Kidney tubule cell (primary cell): ENCODE measurements around the gene ANTXRL.
"Not testable (repeated sequence)": the region's sequence is repeated elsewhere in the genome, so short reads cannot be mapped to it uniquely, and the experiment has no call there.

Experiments
- DNase-seq: peaks from one replicate; pipeline ENCODE4 v3.0.0-alpha.2; 2018; ENCODE audit warnings: low spot score

ANTXRL gene

GRCh38 chr10:46273506-46274477, 13.0 kb upstream of the ANTXRL start:
- no peak for DNase-seq

GRCh38 chr10:46277840-46278239, 9.0 kb upstream of the ANTXRL start:
- no peak for DNase-seq

GRCh38 chr10:46282421-46282831, 4.4 kb upstream of the ANTXRL start:
- not testable (repeated sequence) for DNase-seq

- DNase-seq: peak; percentile 56
These were observed 3.8 kb upstream of the ANTXRL start for GRCh38 chr10:46282842-46283574.

GRCh38 chr10:46283580-46284285, 3.1 kb upstream of the ANTXRL start:
- no peak for DNase-seq

- peak; percentile 73 for DNase-seq
These were observed 2.2 kb upstream of the ANTXRL start for GRCh38 chr10:46284286-46285229.

DNA sequence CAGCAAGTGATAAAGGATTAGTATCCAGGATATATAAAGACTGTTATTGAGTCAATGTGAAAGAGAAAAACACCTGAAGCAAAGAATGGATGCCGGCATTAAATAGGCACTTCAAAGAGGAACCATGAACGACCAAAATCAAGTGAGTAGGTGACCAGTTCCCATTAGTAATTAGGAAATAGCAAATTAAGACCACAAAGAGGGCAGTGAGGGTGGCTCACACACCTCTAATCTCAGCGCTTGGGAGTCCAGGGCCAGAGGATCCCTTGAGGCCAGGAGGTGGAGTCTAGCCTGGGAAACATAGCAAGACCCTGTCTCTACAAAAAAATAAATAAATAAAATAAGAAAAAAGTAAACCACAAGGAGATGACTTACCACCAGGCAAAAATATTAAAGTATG, 1.5 kb upstream of the ANTXRL start:
- no peak for DNase-seq

- DNase-seq: peak; percentile 4
These were observed 704 bp upstream of the ANTXRL start for GRCh38 chr10:46285966-46286620.

DNA sequence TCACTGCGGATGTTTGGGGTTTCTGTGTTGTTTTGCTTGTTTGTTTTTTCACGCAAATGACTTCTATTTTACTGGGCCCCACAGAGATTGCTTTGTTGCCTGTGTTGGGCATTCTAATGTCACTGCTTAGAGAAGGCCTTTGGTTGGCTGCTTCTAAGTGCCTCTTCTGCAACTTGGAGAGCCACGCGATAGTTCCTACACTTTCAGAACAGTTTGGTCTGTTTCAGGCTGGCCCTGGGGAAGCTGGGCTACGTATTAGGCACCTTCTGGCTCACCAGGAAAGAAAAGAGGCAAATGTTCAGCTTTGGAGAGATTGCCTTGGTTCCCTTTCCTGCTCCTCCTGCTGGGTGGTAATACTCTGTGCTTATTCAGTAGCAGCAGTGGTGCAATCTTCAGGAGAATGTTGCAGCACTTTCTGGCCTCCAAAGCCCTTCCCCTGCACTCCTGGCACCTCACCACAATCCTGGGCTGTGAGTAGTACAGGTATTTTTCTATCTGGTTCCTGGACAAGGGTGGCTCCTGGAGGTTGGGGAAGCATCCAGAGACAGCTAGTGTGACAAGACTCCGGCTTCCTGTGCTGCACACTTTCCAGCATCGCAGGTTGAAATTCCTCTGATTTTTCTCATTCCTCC, 1.2 kb downstream of the ANTXRL start:
- DNase-seq: peak; percentile 27

DNA sequence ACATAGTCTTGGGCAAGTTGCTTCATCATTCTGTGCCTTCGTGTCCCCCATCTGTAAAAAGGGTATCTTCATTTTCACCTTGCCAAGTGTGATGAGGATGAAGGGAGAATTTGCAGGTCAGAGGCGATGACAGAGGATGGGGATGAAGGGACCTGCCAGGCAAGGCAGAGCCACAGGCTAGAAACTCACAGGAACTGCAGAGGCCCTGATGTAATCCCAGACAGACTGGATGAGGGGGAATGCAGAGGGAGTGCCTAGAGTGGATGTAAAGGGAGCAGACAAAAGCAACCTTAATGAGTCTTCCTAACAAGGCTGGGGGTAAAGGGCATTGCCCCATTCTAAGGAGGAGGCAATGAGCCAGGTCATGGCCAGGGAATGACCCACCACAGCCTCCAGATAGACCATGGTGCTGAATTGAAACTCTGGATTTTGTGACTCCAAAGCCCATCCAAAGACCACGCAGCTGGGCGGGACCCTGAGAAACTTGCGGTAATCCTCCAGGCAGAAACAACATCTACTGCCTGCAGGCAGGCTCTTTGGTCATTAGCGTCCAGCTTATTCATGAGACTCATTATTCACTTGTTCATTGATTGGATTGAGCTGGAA, 1.9 kb downstream of the ANTXRL start:
- DNase-seq: no peak

- no peak for DNase-seq
These were observed 2.5 kb downstream of the ANTXRL start for GRCh38 chr10:46289209-46289810.

DNA sequence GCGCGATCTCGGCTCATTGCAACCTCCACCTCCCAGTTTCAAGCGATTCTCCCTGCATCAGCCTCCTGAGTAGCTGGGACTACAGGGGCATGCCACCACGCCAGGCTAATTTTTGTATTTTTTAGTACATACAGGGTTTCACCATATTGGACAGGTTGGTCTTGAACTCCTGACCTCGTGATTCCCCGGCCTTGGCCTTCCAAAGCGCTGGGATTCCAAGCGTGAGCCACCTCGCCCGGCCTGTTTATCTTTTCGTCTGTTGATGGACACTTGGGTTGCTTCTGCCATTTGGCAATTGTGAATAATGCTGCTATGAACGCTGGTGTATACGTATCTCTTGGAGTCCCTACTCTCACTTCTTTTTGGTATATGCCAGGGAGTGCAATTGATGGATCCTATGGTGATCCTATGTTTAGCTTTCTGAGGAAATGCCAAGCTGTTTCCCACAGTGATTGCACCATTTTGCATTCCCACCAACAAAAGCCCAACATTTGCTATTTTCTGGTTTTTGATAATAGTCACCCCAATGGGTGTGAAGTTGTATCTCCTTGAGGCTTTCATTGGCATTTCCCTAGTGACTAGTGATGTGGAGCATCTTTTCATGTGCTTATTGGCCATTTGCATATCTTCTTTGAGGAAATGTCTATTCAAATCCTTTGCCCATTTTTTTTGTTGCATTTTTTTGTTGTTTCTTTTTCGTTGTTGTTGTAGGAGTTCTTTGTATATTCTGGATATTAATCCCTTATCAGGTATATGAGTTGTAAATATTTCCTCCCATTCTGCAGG, 3.5 kb downstream of the ANTXRL start:
- DNase-seq: no peak

DNA sequence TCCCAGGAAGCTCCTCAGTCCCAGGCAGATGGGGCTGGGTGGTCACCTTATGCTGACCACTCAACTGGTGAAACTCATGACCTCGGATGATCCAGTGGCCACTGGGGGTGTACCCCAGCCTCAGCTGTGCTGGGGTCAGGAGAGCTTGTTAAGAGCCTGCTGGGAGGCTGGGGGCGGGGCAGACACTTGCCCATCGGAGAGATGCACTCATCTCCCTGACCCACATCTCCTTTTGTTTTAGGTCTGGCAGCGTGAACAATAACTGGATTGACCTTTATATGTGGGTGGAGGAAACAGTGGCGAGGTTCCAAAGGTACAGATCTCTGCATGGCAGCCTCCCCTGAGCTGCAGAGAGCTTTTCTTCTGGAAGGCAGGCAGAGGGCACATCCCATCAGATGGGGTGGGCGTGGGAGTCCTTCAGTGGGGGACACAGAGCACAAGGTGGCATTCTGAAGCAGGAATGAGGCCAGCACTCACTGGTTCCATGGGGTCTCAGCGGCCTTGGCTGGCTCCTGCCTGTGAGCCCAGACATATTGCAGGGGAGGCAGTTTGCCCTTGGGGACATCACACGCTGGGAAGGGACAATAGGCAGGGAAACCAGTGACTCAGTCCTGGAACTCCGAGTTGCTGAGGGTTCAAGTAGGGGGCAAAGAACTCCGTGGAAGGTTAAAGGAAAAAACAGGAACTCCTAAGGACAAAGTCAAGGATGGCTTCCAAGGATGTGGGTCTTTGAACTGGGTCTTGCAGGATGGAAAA, 5.2 kb downstream of the ANTXRL start:
- DNase-seq: no peak

- DNase-seq: no peak
These were observed 5.8 kb downstream of the ANTXRL start for GRCh38 chr10:46292573-46293023.

DNA sequence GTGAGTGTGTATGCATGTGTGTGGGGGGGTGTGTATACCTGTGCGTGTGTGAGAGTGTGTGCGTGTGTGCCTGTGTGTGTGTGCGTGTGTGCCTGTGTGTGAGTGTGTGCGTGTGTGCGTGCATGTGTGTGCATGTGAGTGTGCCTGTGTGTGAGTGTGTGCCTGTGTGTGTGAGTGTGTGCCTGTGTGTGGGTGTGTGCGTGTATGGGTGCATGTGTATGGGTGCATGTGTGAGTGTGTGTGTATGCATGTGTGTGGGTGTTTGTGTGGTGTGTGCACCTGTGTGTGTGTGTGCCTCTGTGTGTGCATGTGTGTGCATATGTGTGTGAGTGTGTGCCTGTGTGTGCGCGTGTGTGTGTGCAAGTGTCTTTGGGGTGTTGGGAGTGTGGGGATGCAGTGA, 6.4 kb downstream of the ANTXRL start:
- no peak for DNase-seq

DNA sequence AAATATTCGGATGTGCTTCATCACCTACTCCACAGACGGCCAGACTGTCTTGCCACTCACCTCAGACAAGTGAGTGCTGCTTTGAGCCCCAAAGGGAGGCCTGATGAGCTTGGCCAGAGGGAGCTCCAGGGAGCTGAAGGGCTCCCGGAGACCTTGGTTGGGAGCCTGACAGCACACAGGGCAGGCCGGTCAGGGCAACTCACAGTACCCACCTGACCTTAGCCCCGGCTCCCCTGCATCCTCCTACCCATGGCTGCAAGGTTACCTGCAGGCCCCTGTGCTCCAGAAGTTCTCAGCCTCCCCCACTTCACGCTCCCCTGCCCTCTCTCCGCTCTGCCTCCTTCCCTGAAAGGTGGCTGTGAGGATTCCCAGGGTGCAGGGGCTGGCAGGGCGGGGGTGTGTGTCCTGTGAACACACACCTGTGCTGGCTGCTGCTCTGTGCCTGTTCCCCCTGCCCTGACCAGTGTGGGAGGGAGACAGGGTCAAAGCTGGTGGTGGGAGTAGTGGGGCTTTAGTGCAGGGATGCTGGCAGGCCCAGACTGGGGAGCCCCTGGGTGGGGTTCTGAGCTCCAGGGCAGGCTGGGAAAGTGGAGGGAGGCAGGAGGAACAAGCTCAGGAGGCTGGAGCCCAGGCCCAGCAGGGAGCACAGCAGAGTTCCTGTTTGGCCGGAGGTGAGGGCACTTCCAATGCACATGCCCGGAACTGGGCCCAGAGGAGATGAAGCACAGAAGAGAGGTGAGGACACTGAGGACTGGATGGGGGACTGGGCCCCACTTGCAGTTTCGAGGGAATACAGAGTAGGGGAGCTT, 7.2 kb downstream of the ANTXRL start:
- peak; percentile 22 for DNase-seq
